Globus pallidus (tissue), 1 donor: ENCODE results near the gene CNKSR3.

ENCODE experiments used
- DNase-seq: peaks from one replicate; pipeline ENCODE4 v3.0.0-alpha.2; 2015; ENCODE audit warnings: low spot score

The CNKSR3 gene

GRCh38 chr6:154412106-154412820 is 98.2 kb downstream of the CNKSR3 start:
- DNase-seq = no peak

- DNase-seq = no peak
Measured at GRCh38 chr6:154411076-154411475, 99.4 kb downstream of the CNKSR3 start.

- peak; percentile 68 for DNase-seq
Measured at GRCh38 chr6:154410619-154411072, 99.8 kb downstream of the CNKSR3 start.

DNA sequence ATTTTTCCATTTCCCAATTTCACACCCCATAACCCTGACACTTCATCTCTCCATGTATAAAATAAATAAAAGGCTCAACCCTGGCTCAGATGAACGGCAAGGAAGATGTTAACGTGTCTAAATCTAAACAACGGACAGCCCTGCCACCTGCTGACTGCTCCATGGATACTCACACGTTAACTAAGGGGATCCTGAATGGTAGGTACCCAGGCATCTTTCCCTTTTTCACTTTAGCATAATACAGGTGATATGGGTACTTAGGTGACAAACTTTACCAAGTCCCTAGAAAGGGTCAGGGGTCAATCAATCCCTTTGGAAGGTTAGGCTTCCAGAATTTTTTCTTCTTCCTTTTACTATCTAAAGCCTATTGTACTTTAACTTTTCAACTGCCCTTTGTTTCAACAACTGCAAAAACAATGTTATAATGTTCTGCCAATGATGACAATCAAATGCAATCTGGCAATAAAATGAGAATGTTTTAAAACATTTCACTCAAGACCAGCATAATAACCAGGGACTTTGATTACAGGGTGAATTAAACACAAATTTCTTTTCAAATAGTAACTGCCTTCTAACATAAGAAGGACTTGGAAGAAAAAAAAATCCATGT is 101.5 kb downstream of the CNKSR3 start:
- DNase-seq = peak; percentile 66

- no peak for DNase-seq
Measured at GRCh38 chr6:154407440-154407839, 103.0 kb downstream of the CNKSR3 start.

DNA sequence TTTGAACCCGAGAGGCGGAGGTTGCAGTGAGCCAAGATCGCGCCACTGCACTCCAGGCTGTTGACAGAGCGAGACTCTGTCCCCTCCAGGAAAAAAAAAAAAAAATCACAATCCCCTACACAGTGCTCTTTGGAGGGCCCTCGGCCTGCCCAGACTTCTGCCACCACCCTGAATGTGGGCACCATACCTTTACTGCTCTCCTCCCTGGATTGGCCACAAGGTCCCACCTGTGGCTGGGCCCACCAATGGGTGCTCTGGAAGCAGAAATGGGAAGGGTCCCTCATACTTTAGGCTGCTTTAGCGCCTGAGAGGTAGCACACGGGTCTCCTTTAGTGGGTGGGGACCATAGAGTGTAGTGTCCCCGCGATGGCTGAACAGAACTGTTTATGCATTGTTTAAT is 103.6 kb downstream of the CNKSR3 start:
- DNase-seq = no peak

- no peak for DNase-seq
Measured at GRCh38 chr6:154406301-154406700, 104.2 kb downstream of the CNKSR3 start.

DNA sequence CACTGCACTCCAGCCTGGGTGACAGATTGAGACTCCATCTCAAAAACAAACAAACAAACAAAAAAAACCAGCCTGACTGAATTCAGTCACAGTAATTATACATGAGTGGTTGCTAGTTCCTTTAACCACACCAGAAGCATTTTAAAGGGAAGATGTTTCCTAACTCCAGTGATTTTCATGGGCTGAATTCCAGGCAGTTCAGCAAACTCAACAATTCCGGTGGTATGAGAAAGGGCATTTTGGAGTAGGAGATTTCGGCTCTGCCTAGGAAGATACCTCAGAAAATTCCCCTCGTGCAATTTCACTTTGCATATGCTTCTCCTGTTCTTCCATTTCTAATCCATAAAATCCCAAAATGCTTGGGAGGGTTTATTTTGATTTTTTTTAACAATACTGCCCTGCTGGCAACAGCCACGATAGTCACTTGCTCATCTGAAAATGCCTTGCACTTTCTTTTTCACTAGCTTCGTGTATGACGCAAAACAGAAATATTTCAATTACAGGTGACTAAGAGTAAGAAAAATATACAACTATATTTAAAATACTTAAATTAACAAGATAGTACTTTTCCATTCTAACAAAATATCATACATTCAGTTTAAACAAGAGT is 105.6 kb downstream of the CNKSR3 start:
- DNase-seq = no peak

- DNase-seq = no peak
Measured at GRCh38 chr6:154403788-154404187, 106.7 kb downstream of the CNKSR3 start.

GRCh38 chr6:154402081-154402780 is 108.3 kb downstream of the CNKSR3 start:
- DNase-seq = no peak

DNA sequence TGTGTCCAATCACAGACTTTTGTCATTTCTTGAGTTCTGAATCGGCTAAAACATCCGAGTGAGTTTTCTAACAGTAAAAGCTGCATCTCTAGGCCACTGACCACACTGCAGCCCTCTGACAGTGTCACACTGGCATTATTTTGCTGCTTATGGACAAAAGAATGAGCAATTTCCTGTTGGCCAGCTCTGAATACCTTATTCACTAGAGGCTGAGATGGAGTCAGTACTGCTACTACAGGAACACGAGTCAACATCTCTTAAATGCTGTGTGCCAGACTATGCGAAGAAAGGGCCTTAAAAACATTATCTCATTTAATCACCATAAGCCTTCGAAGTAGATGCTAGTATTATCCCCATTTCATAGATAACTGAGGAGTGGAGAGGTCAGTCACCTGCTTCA is 111.4 kb downstream of the CNKSR3 start:
- DNase-seq = peak; percentile 74

- DNase-seq = no peak
Measured at GRCh38 chr6:154397491-154398195, 112.8 kb downstream of the CNKSR3 start.

- no peak for DNase-seq
Measured at GRCh38 chr6:154395878-154396277, 114.6 kb downstream of the CNKSR3 start.

- DNase-seq = no peak
Measured at GRCh38 chr6:154395316-154395715, 115.2 kb downstream of the CNKSR3 start.

- DNase-seq = peak; percentile 65
Measured at GRCh38 chr6:154394571-154394970, 115.9 kb downstream of the CNKSR3 start.

- no peak for DNase-seq
Measured at GRCh38 chr6:154390034-154390433, 120.5 kb downstream of the CNKSR3 start.

- no peak for DNase-seq
Measured at GRCh38 chr6:154388803-154389202, 121.7 kb downstream of the CNKSR3 start.

DNA sequence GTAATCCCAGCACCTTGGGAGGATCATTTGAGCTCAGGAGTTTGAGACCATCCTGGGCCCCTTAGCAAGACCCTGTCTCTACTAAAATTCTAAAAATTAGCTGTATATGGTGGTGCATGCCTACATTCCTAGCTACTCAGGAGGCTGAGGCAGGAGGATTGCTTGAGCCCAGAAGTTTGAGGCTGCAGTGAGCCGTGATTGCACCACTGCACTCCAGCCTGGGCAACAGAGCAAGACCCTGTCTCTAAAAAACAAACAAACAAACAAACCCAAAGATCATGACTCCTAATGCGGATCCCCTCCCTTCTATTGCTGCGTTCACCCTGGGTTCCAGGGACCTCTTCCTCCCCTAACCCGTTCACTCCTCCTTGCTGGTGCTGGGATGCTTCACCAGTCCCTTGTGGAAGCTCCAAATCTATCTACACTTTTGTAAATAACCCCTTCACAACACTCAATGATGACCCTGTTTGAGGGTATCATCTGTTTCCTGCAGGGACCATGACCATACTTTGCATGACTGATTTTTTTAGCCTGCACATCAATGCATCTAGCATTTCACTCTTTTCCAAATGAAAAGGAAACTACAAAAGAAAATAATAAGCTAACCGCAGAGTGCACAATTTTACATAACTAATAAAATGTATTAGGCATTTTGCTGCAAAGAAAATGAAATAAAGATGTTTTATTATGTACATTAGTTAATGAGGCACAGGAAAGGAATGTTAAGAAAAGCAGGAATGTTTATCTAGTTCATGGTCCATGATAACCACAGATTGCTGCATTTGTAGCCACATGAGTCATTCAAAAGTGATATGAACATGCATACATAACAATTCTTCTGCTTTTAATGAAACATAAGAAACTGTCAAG is 123.4 kb downstream of the CNKSR3 start:
- DNase-seq = no peak

- no peak for DNase-seq
Measured at GRCh38 chr6:154384191-154384590, 126.3 kb downstream of the CNKSR3 start.

DNA sequence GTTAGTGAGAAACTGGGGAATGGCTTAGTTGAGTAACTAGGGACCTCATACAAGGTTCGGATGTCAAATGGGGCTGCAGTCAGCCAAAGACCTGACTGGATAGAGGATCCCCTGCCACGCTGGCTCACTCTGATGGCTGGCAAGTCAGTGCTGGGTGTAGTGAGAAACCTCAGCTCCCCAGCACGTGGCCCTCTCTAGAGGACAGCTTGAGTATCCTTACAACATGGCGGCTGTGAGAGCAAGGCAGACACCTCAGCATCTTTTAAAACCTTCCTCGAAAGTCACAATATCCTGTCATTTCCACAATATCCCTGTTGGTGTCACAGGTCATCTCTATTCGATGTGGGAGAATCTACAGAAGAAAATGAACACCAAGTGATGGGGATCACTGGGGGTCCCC is 127.2 kb downstream of the CNKSR3 start:
- DNase-seq = no peak

- no peak for DNase-seq
Measured at GRCh38 chr6:154382740-154383139, 127.7 kb downstream of the CNKSR3 start.
